Measurements from ENCODE around the gene C16orf46. TPM values are rescaled to one million over a fixed set of nuclear protein-coding genes. Genes with fewer than 3 reads are reported as not detected.

The C16orf46 gene
- total RNA-seq, 1 experiment from 2014 or later: 2.0 TPM

- Histone ChIP-seq H3K4me1 (ENCODE audit: insufficient read depth, low read length) (0 out of 2 replicates have a peak, but pooled peaks cover 5% of the 10 kb centered on the region), H3K79me1 (ENCODE audit: insufficient read depth, low read depth, low read length, poor library complexity, severe bottlenecking) (peaks cover 3% of the 10 kb centered on the region), H3K27ac (ENCODE audit: insufficient read length, low read depth, low read length) (no peak overlapping the region), H3K56ac (ENCODE audit: insufficient read length, low read depth, low read length) (no peak overlapping the region), H2BK5ac (ENCODE audit: insufficient read length, low read length) (no peak overlapping the region), H3K18ac (ENCODE audit: insufficient read length, low read depth, low read length) (no peak overlapping the region), H2AFZ (ENCODE audit: low read length) (no peak overlapping the region), H2BK12ac (ENCODE audit: insufficient read length, low read depth, low read length) (no peak overlapping the region), H3K23ac (ENCODE audit: insufficient read length, low read depth, low read length) (no peak overlapping the region), H2AK5ac (ENCODE audit: insufficient read length, low read length) (no peak overlapping the region), H2BK120ac (ENCODE audit: low read depth, low read length, poor library complexity, severe bottlenecking) (no peak overlapping the region), H3K14ac (ENCODE audit: insufficient read depth, low read length) (no peak overlapping the region), H2BK20ac (ENCODE audit: low read depth, low read length, poor library complexity, severe bottlenecking) (no peak overlapping the region), H4K20me1 (ENCODE audit: control insufficient read depth, insufficient read depth, insufficient read length) (no peaks in the 10 kb centered on the region), H4K91ac (ENCODE audit: insufficient read length, low read depth, low read length) (no peak overlapping the region), H4K5ac (ENCODE audit: insufficient read length, low read depth, low read length) (no peak overlapping the region), H3K27me3 (ENCODE audit: insufficient read depth, low read length) (no peaks in the 10 kb centered on the region), H3K4me2 (ENCODE audit: insufficient read depth, insufficient read length, low read length) (no peak overlapping the region), H3K9me3 (ENCODE audit: control insufficient read depth, low read depth, low read length) (no peaks in the 10 kb centered on the region), H3K23me2 (ENCODE audit: insufficient read length, low read depth, low read length, poor library complexity, severe bottlenecking) (peaks cover 7% of the 10 kb centered on the region), H3T11ph (ENCODE audit: low read length) (no peak overlapping the region), H4K8ac (replicated peaks; ENCODE audit: insufficient read length, low read depth, low read length) (no peak overlapping the region), H3K79me2 (ENCODE audit: insufficient read depth, low read length) (peaks cover 8% of the 10 kb centered on the region; the same call in 1 of the 2 replicates), H3K4ac (ENCODE audit: low read depth, low read length) (no peak overlapping the region), H3K9ac (ENCODE audit: extremely low read depth, insufficient read length, low read length) (no peak overlapping the region), H2BK15ac (ENCODE audit: low read depth, low read length) (no peak overlapping the region)
- TF ChIP-seq CTCF (conservative IDR thresholded peaks at IDR 0.05): no peak
- Mint-ChIP-seq H3K9me3 (no peaks in the 10 kb centered on the region), H3K27ac (peak overlapping the region in 2 of 3 experiments; percentile 21 to 25; a peak in 1 of 7 replicates), H3K27me3 (ENCODE audit: low read depth) (no peaks in the 10 kb centered on the region), H3K36me3 (ENCODE audit: insufficient read depth in 1 of 3, low read depth in 3 of 3) (peaks cover 38 to 73% (median 73%) of the 10 kb centered on the region in 3 experiments; a peak in 6 of 7 replicates), H3K4me3 (no peak overlapping the region), H3K4me1 (peaks cover 14 to 17% of the 10 kb centered on the region in 2 experiments)
- DNase-seq: no peak
- no CpG with 5 or more reads among the region's 5 CpGs for WGBS (ENCODE audit: extremely low coverage, insufficient read length, low lambda C conversion rate)
These were observed 36.2 kb downstream of the C16orf46 start for GRCh38 chr16:81040842-81041241.
